ENCODE results near the gene RTL10.

Gene RTL10

GRCh38 chr22:19854778-19855503 lies at the start of gene RTL10, which contains the start of gene GNB1L:
TSS of gene RTL10 (minus strand) at chr22:19854874. CDS start at chr22:19852261, 2,613 bp downstream.
TSS of gene GNB1L (minus strand) at chr22:19854874. CDS start at chr22:19821355, 33,519 bp downstream.
- DNase-seq: peak; percentile 95

GRCh38 chr22:19904174-19904856 lies 49.6 kb upstream of the RTL10 start:
- no peak for DNase-seq

- no peak for DNase-seq
Measured at GRCh38 chr22:19903513-19903912, 48.8 kb upstream of the RTL10 start.

GRCh38 chr22:19903031-19903430 lies 48.4 kb upstream of the RTL10 start:
- DNase-seq: no peak

- no peak for DNase-seq
Measured at GRCh38 chr22:19902245-19902715, 47.6 kb upstream of the RTL10 start.

GRCh38 chr22:19901577-19902244 lies 47.0 kb upstream of the RTL10 start:
- DNase-seq: no peak

GRCh38 chr22:19900707-19901436 lies 46.2 kb upstream of the RTL10 start:
- no peak for DNase-seq

- no peak for DNase-seq
Measured at GRCh38 chr22:19898831-19899567, 44.3 kb upstream of the RTL10 start.

GRCh38 chr22:19898145-19898544 lies 43.5 kb upstream of the RTL10 start:
- no peak for DNase-seq

- no peak for DNase-seq
Measured at GRCh38 chr22:19897726-19898125, 43.1 kb upstream of the RTL10 start.

- DNase-seq: peak; percentile 33
Measured at GRCh38 chr22:19896665-19897355, 42.1 kb upstream of the RTL10 start.

- DNase-seq: no peak
Measured at GRCh38 chr22:19895160-19895849, 40.6 kb upstream of the RTL10 start.

GRCh38 chr22:19893363-19893762 lies 38.7 kb upstream of the RTL10 start:
- DNase-seq: no peak

- DNase-seq: no peak
Measured at GRCh38 chr22:19892925-19893324, 38.3 kb upstream of the RTL10 start.

GRCh38 chr22:19892257-19892879 lies 37.7 kb upstream of the RTL10 start:
- DNase-seq: peak; percentile 74

- peak; percentile 86 for DNase-seq
Measured at GRCh38 chr22:19891317-19892256, 36.9 kb upstream of the RTL10 start.

GRCh38 chr22:19890502-19891316 lies 36.0 kb upstream of the RTL10 start:
- DNase-seq: no peak

GRCh38 chr22:19889951-19890350 lies 35.3 kb upstream of the RTL10 start:
- peak; percentile 59 for DNase-seq

Data from stimulated activated CD4-positive, alpha-beta T cell treated with anti-CD3 and anti-CD28 coated beads, Interleukin-1b, Interleukin-23, amount 100 ng/mL, for 48 hours (primary cell).